ENCODE results near the gene PIGV. TPM values are rescaled to one million over a fixed set of nuclear protein-coding genes. Genes with fewer than 3 reads are reported as not detected.
A peak's percentile ranks its signal among the peaks of the same experiment; 100 is the strongest.
"Not testable (repeated sequence)": the region's sequence is repeated elsewhere in the genome, so short reads cannot be mapped to it uniquely, and the experiment has no call there.

Gene PIGV
- total and polyA plus RNA-seq, 2 experiments from 2014 or later: 12.4 to 13.7 TPM

DNA sequence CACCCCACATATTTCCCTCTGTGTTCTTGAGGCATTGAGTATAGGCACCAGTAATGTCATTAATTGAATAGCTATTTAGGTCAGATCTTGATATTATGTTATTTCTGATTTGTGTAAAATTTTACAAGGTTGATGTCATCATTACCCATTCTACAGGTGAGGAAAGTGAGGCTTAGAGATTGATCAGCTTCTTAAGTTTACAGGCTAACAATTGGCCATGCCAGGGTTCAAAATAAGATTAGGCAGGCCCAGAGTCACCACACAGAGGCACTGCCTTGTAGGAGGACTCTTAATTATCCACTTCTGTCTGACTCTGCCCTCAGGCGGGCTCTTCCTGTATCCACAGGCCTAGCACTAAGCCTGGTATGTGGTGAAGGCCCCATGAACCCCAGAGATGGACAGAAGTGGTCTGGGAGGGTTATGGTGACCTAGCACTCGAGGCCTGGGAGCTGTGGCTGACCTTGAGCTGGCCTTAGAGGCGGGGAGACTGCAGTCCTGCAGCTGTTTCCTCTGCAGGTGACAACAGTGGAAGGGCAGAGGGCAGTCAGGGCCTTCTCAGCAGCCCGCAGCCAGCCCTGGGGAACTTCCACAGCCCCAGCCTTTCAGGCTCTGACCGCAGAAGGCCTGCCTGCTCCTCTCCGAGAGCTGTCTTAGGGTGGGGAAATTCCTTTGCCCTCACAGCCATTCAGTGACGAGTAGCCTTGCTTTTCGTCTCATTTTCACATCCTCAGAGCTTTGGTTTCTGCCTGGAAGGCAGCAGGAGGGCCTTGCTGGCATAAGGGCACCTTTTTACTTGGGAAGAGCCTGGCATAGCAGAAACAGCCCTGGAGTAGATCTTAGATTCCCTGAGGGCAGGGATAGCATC is 51.0 kb downstream of the PIGV start:
- Histone ChIP-seq H3K4me1 (ENCODE audit: low read depth) (no peaks in the 10 kb centered on the region), H3K36me3 (peaks cover 8% of the 10 kb centered on the region), H3K9me3 (ENCODE audit: low read depth) (no peaks in the 10 kb centered on the region), H3K4me3 (no peak overlapping the region), H3K27me3 (no peaks in the 10 kb centered on the region), H3K27ac (peak overlapping the region; percentile 79)
- DNase-seq (ENCODE audit: low read depth in 1 of 2, low spot score in 1 of 2): no peak
- TF ChIP-seq, protein P1, sequence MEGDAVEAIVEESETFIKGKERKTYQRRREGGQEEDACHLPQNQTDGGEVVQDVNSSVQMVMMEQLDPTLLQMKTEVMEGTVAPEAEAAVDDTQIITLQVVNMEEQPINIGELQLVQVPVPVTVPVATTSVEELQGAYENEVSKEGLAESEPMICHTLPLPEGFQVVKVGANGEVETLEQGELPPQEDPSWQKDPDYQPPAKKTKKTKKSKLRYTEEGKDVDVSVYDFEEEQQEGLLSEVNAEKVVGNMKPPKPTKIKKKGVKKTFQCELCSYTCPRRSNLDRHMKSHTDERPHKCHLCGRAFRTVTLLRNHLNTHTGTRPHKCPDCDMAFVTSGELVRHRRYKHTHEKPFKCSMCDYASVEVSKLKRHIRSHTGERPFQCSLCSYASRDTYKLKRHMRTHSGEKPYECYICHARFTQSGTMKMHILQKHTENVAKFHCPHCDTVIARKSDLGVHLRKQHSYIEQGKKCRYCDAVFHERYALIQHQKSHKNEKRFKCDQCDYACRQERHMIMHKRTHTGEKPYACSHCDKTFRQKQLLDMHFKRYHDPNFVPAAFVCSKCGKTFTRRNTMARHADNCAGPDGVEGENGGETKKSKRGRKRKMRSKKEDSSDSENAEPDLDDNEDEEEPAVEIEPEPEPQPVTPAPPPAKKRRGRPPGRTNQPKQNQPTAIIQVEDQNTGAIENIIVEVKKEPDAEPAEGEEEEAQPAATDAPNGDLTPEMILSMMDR (IDR thresholded peaks at IDR 0.05; ENCODE audit: low read depth, low read length): no peak

DNA sequence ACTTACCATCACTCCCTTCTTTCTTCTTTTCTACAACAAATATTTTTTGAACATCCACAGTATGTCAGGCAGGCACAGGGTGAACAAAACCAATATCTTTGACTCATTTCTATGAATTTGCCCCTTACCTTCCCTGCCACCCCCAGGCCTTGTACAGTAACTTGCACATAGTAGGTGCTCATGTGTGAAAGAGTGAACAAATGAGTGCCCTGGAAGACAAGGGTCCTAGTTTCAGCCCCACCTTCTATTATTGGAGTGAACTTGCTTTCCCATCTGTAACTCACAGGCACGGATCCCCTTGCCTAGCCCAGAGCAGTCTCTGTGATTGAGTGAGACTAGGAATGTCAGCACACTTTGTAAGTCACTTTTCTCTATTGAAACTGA is 51.6 kb downstream of the PIGV start:
- Histone ChIP-seq H3K27ac (peak overlapping the region; percentile 79), H3K9me3 (ENCODE audit: low read depth) (no peaks in the 10 kb centered on the region), H3K4me3 (no peak overlapping the region), H3K4me1 (ENCODE audit: low read depth) (no peaks in the 10 kb centered on the region), H3K27me3 (no peaks in the 10 kb centered on the region), H3K36me3 (peaks cover 5% of the 10 kb centered on the region)
- TF ChIP-seq, protein P1 (IDR thresholded peaks at IDR 0.05; ENCODE audit: low read depth, low read length): no peak
- no peak for DNase-seq (ENCODE audit: low read depth in 1 of 2, low spot score in 1 of 2)

DNA sequence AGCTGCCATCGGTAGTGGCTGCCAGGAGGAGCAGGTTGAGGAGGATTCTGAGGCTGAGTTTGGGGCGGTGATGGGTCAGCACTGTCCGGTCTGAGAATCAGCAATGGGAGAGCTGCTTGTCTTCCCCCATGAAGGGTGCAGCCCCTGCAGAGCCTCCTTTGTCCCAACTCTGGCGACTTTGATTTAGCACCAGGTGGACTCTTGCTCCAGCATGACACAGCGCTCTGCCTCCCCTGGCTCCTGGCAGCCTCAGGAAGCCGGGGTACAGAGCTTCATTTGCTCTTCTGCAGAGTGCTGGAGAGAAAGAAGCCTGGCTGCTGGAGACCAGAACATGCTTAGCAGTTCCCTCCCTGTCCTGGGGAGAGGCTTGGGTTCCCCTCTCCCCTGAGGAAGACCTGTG is 52.0 kb downstream of the PIGV start:
- TF ChIP-seq, protein P1 (IDR thresholded peaks at IDR 0.05; ENCODE audit: low read depth, low read length): no peak

DNA sequence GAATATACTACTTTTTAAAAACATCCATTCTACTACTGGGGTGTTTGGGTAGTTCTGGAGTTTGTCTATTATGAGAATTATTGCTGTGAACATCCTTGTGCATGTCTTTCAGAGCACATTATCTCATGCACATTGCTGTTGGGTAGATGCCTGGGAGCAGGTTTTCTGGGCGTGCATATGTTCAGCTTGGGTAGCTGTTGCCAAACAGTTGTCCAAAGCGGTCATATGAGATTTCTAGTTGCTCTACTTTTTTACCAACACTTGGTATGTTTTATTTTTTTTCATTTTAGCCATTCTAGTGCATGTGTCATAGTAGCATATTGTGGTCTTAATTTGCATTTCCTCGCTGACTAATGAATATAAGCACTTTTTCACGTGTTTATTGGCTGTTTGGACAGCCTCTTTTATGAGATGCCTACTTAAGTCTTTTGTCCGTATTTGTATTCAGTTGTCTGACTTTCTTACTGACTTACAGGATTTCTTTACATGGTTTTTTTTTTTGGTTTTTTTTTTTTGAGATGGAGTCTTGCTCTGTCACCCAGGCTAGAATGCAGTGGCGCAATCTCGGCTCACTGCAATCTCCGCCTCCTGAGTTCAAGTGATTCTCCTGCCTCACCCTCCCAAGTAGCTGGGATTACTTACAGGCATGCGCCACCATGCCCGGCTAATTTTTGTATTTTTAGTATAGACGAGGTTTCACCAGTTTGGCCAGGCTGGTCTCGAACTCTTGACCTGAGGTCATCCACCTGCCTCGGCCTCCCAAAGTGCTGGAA is 56.9 kb downstream of the PIGV start:
- Histone ChIP-seq H3K4me3 (no peak overlapping the region), H3K27ac (no peak overlapping the region), H3K36me3 (peaks cover 16% of the 10 kb centered on the region), H3K27me3 (no peaks in the 10 kb centered on the region), H3K4me1 (ENCODE audit: low read depth) (no peaks in the 10 kb centered on the region), H3K9me3 (ENCODE audit: low read depth) (no peaks in the 10 kb centered on the region)
- TF ChIP-seq, protein P1 (IDR thresholded peaks at IDR 0.05; ENCODE audit: low read depth, low read length): no peak
- DNase-seq (ENCODE audit: low read depth in 1 of 2, low spot score in 1 of 2): no peak

More for the DNA sequence above, 52.0 kb downstream of the PIGV start:
- no peak for DNase-seq (ENCODE audit: low read depth in 1 of 2, low spot score in 1 of 2)
- Histone ChIP-seq H3K9me3 (ENCODE audit: low read depth) (no peaks in the 10 kb centered on the region), H3K4me1 (ENCODE audit: low read depth) (no peaks in the 10 kb centered on the region), H3K36me3 (peaks cover 3% of the 10 kb centered on the region), H3K27me3 (no peaks in the 10 kb centered on the region), H3K4me3 (no peak overlapping the region), H3K27ac (peak overlapping the region; percentile 79)

DNA sequence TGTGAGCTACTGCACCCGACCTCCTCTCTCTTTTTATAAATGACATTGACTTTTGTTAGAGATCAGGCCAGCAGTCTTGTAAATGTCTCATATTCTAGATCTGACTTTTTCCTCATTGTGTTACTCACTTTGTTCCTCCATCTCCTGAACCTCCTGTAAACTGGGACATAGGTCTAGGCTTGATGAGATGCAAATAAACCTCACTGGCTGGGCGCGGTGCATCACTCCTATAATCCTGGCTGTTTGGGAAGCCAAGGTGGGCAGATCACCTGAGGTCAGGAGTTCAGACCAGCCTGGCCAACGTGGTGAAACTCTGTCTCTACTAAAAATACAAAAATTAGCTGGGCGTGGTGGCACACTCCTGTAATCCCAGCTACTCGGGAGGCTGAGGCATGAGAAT is 60.1 kb downstream of the PIGV start:
- not testable (repeated sequence) for H3K4me3 ChIP-seq; DNase-seq (ENCODE audit: low read depth in 1 of 2, low spot score in 1 of 2); H3K27me3 ChIP-seq; H3K9me3 ChIP-seq (ENCODE audit: low read depth); H3K27ac ChIP-seq; H3K4me1 ChIP-seq (ENCODE audit: low read depth)
- H3K36me3 ChIP-seq: peaks cover 29% of the 10 kb centered on the region

Other genes with a start within 250 kb of the PIGV start
- gene ARID1A, start 91.9 kb upstream of the PIGV start, total RNA-seq: 52.9 and 93.3 TPM in 2 replicates
- gene ARID1A, start 91.9 kb upstream of the PIGV start, polyA plus RNA-seq: 28.5 and 43.1 TPM in 2 replicates
- gene ZDHHC18, start 38.7 kb downstream of the PIGV start, total RNA-seq: 16.2 and 16.6 TPM in 2 replicates
- gene ZDHHC18, start 38.7 kb downstream of the PIGV start, polyA plus RNA-seq: 16.1 and 16.6 TPM in 2 replicates
- 0.15 and 0.25 TPM in 2 replicates for gene SFN, start 75.2 kb downstream of the PIGV start, total RNA-seq
- 0.13 TPM in 1 of 2 replicates, not detected in the other for gene SFN, start 75.2 kb downstream of the PIGV start, polyA plus RNA-seq
- 18.4 and 21.5 TPM in 2 replicates for gene GPN2, start 102.3 kb downstream of the PIGV start, total RNA-seq
- gene GPN2, start 102.3 kb downstream of the PIGV start, polyA plus RNA-seq: 32.2 and 35.4 TPM in 2 replicates
- gene GPATCH3, start 112.5 kb downstream of the PIGV start, total RNA-seq: 11.0 and 16.1 TPM in 2 replicates
- 15.9 and 16.1 TPM in 2 replicates for gene GPATCH3, start 112.5 kb downstream of the PIGV start, polyA plus RNA-seq
- gene NR0B2, start 126.0 kb downstream of the PIGV start, total RNA-seq: 3.3 and 3.9 TPM in 2 replicates
- gene NR0B2, start 126.0 kb downstream of the PIGV start, polyA plus RNA-seq: 2.1 and 2.4 TPM in 2 replicates
- gene NUDC, start 133.8 kb downstream of the PIGV start, total RNA-seq: 73.8 and 99.6 TPM in 2 replicates
- gene NUDC, start 133.8 kb downstream of the PIGV start, polyA plus RNA-seq: 152 and 192 TPM in 2 replicates
- gene KDF1, start 172.5 kb downstream of the PIGV start, total RNA-seq: 0.63 and 0.67 TPM in 2 replicates
- gene KDF1, start 172.5 kb downstream of the PIGV start, polyA plus RNA-seq: 0.35 and 0.37 TPM in 2 replicates
- 61.7 and 63.7 TPM in 2 replicates for gene TRNP1, start 205.7 kb downstream of the PIGV start, total RNA-seq
- 42.9 and 55.5 TPM in 2 replicates for gene TRNP1, start 205.7 kb downstream of the PIGV start, polyA plus RNA-seq
- 8.8 and 9.4 TPM in 2 replicates for gene TENT5B, start 224.9 kb downstream of the PIGV start, total RNA-seq
- 6.8 and 8.5 TPM in 2 replicates for gene TENT5B, start 224.9 kb downstream of the PIGV start, polyA plus RNA-seq

Measured in cardiac muscle cell (in vitro differentiated cells and primary cell).